Eye (tissue), 1 donor: ENCODE measurements around the gene STK16.

Source experiments
- DNase-seq: peaks from one replicate; pipeline ENCODE4 v3.0.0-alpha.2; 2015

STK16 gene

DNA sequence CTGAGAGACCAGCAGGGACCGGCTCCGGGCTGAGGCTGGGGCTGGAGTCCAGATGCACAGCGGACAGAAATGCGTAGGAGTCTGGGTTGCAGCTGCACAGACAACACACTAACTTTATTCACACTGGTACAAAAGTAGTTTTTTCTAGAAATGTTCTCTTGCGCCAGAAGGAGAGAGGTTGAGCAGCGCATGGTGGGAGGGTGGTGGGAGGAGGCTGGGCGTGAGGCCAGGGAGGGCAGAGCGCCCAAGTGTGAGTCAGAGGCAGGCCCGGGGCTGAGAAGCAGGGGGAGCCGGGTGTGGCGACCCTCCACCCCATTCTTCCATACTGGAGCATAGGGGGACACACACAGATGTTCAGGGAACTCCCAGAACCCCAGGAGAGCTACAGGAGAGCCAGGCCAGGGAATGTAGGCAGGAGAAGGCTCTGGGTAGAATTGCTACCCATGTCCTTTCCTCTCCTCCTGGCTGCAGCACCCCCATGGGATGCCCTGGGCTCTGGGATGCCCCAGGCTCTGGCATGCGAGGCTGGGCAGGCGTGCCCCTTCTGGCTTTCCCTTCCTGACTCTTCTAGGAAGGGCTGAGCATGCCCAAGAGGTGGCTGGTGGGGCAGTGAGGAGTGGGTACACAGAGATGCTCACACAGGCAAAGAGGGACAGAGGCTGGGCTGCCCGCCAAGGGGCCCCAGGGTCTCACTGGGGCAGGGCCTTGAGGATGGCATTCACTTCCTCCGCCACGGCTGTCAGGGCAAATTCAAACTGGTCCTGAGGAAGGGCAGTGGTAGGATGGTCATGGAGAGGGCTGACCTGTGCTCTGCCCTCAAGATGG, 44.5 kb downstream of the STK16 start:
- peak; percentile 62 for DNase-seq

DNA sequence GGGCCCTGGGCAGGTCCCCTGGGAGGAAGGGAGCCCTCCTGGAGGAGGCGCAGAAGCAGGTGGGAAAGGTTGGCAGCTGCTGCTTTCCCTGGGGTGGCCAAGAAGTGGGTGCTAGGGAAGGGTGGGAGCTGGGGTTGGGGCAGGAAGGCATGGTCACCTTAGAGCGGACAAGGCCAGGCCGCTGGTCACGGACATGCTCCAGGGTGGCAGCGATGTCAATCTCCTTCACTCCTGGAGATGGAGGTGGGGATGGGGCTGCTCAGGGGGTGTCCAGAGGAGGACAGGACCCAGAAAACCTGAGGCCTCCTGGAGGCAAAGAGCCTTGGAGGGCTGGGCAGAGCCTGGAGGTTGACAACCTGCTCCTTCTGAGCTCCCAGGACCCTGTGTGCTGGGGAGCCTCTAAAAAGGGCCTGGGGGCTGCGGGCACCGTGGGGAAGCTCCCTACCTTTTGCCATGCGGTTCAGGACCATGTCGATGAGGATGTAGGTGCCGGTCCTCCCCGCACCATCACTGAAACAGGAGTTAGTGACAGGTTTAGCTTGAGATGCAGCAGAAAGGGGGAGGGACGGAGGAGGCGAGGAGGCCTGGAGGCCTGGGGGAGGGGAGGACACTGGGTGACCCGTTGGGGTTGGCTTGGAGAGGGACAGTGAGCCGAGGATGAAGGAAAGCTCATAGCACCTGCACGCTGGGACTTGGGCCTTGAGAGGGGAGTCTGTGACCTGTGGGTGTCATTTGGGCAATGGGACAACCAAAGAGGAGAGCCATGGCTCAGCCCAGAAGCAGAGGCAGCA, 45.3 kb downstream of the STK16 start:
- no peak for DNase-seq

- DNase-seq = no peak
These were observed 46.1 kb downstream of the STK16 start for GRCh38 chr2:219291394-219291793.

- DNase-seq = no peak
These were observed 46.7 kb downstream of the STK16 start for GRCh38 chr2:219291910-219292490.

DNA sequence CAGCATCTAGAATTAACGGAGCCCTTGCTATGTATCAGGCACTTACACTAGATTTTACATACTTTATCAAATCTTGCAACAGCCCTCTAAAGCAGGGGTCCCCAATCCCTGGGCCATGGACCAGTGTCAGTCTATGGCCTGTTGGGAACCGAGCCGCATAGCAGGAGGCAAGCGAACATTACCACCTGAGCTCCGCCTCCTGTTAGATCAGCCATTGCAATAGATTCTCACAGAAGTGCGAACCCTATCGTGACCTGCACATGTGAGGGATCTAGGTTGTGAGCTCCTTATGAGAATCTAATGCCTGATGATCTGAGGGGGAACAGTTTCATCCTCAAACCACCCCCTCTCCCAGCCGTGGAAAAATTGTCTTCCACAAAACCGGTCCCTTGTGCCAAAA, 47.3 kb downstream of the STK16 start:
- DNase-seq = no peak

- no peak for DNase-seq
These were observed 48.5 kb downstream of the STK16 start for GRCh38 chr2:219293736-219294231.

- DNase-seq = peak; percentile 94
These were observed 49.4 kb downstream of the STK16 start for GRCh38 chr2:219294356-219295351.

- no peak for DNase-seq
These were observed 50.9 kb downstream of the STK16 start for GRCh38 chr2:219296142-219296541.

DNA sequence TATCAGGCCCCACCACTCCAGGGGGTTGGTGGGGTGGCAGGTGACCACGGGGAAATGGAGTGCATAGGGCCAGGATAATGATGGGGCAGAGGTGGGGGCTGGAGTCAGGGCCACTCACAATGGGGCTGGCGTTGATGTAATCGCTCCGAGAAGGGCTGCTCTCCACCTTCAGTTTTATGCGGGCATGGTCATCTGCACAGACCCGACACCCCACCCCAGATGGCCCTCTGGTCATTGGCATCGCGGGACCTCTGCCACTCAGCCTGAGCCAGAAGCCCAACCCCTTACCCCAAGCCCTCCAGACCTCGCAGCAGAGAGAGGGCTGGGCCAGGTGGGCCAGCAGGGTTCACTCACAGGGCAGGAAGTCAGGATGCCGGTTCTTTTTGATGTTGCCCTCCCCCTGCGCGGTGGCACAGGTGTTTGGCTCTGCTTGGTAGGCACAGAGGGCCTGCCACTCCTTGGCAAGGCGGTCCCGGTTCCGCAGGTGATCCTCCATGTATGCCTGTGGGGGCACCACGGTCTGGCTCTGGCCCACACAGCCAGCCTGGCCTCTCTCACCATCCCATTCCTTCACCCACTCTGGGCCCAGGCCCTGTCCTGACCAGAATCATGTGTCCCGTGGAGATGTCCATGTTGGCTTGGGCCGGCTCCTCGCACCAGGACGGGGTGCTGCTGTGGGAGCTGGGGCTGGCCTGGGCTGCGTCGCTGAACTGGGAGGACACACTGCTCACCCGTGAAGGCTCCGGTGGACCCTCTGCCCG, 51.5 kb downstream of the STK16 start:
- no peak for DNase-seq

GRCh38 chr2:219297766-219298456, 52.6 kb downstream of the STK16 start:
- DNase-seq = no peak

DNA sequence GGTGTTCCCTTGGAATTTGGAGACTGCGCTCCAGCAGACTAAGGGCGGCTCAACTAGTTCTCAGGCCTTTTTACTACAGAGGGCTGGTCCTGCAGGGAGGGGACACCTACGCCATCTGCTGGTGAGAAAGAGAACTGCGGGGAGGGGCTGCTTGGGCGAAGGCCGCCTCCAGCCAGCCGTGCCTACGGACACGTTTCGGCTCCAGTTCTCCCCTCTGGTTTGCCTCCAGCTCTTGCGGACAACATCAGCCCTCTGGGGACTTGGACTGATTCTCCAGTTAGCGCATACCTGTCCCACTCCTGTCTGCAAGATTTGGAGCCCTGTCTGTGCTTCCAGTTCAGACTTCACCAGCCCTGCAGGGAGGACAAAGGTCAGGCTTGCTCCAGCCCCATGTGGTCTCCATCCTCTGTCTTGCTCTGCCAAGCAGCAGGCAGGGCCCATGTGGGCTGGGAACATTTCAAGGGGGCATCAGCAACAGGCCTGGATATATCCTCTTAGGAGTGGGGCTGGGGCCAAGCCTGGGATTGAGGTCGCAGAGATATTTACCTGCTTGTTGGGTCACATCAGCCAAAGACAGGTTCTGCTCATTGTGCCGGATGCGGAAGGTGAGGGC, 53.6 kb downstream of the STK16 start:
- DNase-seq = peak; percentile 95

DNA sequence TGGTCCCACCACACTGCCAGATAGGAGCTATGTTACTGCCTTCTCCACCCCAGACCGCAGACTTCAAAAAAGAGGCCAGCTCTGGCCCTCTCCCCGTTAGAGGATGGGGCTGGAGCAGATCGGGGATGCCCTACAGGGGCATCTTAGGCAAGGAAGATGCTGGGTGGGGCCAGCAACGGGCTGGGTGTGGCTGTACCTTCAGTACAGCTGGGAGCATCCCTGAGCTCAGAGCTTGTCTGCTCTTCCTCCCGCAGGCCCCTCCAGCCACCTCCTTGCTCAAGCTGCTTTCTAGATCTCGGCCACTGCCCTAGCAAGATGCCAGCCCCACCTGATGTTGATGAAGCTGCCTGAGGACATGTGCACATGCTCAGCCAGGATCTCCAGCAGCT, 54.1 kb downstream of the STK16 start:
- DNase-seq = no peak
